Adrenal gland (tissue), 12 donors: ENCODE data around the gene MAN1C1. TPM values are rescaled to one million over a fixed set of nuclear protein-coding genes. Genes with fewer than 3 reads are reported as not detected.

Experiments
- DNase-seq, 7 donors: peaks; one replicate each; pipeline ENCODE4 v3.0.0-alpha.2; 2019 to 2020
- H3K27ac ChIP-seq, 5 donors: fragments of 200-600 bp; sonication (generic) in 4 of 5; 1 replicate in 3 of 5; 2 replicates in 2 of 5; pipeline versions ENCODE4 v1.5.1 to v1.8.0; 2016 to 2020; ENCODE audit warnings: mild to moderate bottlenecking in 1 of 5
- H3K27me3 ChIP-seq: fragments of 200-600 bp; 2 replicates; pipeline ENCODE4 v1.8.0; 2021
- H3K36me3 ChIP-seq, 2 donors: fragments of 200-600 bp; replicated peaks in 1 of 2; 1 replicate in 1 of 2; 2 replicates in 1 of 2; pipeline versions ENCODE4 v1.5.1 to v1.8.0; 2018 to 2022
- H3K4me1 ChIP-seq, 2 donors: fragments of 200-600 bp; replicated peaks in 1 of 2; 1 replicate in 1 of 2; 2 replicates in 1 of 2; pipeline versions ENCODE4 v1.5.1 to v1.8.0; 2018 to 2021
- H3K4me3 ChIP-seq, 4 donors: fragments of 200-600 bp; sonication (generic) in 3 of 4; one replicate each; pipeline ENCODE4 v1.5.1; 2016 to 2018
- H3K9me3 ChIP-seq, 3 donors: fragments of 200-600 bp; sonication (generic) in 1 of 3; replicated peaks in 1 of 3; 1 replicate in 2 of 3; 2 replicates in 1 of 3; pipeline versions ENCODE4 v1.5.1 to v1.8.0; 2016 to 2021
- CTCF ChIP-seq, 6 experiments: fragments of 450-650 bp in 4 of 6; fragments of 200-600 bp in 2 of 6; sonication (generic) in 1 of 6; IDR thresholded peaks; 1 replicate in 5 of 6; 2 replicates in 1 of 6; pipeline versions ENCODE4 v1.5.1 to v1.8.0; 2016 to 2021; ENCODE audit warnings: antibody characterized with exemption in 6 of 6, mild to moderate bottlenecking in 2 of 6, moderate library complexity in 1 of 6
- POLR2A ChIP-seq, 2 donors: fragments of 450-650 bp; IDR thresholded peaks; one replicate each; pipeline ENCODE4 v1.6.1; 2017; ENCODE audit warnings: antibody characterized with exemption in 2 of 2, mild to moderate bottlenecking in 2 of 2, moderate library complexity in 1 of 2
- WGBS, 4 donors: extraction: QIAGEN DNeasy Blood & Tissue Kit in 2 of 4; methylation state at CpG; one replicate each; pipeline versions ENCODE4 v1.1.5 to v1.1.7; 2013 to 2017; 5-methylcytosine and 5-hydroxymethylcytosine counted together
- intact Hi-C, 2 donors: fragments of 100-400 bp; cut with DNase I; formaldehyde crosslinking; loops; one replicate each; pipeline versions ENCODE4 v1.14.1 to v1.15.0; 2022 to 2023
- polyA plus RNA-seq, 3 donors: library from polyadenylated mRNA; stranded (reverse); fragments of 200-250 nt in 2 of 3; fragments of 350-450 nt in 1 of 3; fragmentation: Illumina TruSeq in 1 of 3; extraction: RNeasy Lipid Tissue Mini Kit (QIAGEN cat#74804) in 1 of 3; gene quantifications; one replicate each; pipeline ENCODE4 v1.2.3, GENCODE V29; 2013 to 2014
- total RNA-seq, 9 donors: library from RNA; depleted of rRNA in 4 of 9; stranded (reverse); fragments of >200 nt in 4 of 9; fragments of 120-200 nt in 1 of 9; fragmentation: NEBNext Ultra II Directional in 1 of 9; extraction: Animal tissue kit (Norgen Biotek cat#: 25700) in 1 of 9; gene quantifications; one replicate each; pipeline versions ENCODE4 v1.1.0 to v1.2.4, GENCODE V29; 2013 to 2023
- donor health status: healthy with polysubstance abuse.
- donor health status: Bipolar disorder and iron deficiency.
- donor health status: DM: yes; HTN: yes; CAD: no.
- donor health status: DM: no; HTN: no; CAD: no.
- donor health status: DM: no; HTN: no; CAD: no.
- donor health status: DM: yes; HTN: yes; CAD: no.

MAN1C1 gene
- total and polyA plus RNA-seq, 12 donors, result 2.7 to 58.7 (median 27.7) TPM

- Histone ChIP-seq H3K36me3 (peaks cover 0 to 63% of the 10 kb centered on the region in 2 donors), H3K4me1 (peaks cover 62 to 87% of the 10 kb centered on the region in 2 donors), H3K27ac (peak overlapping the region in 3 of 5 donors; percentile 47 to 85 (median 85)), H3K27me3 (no peaks in the 10 kb centered on the region), H3K9me3 (no peaks in the 10 kb centered on the region), H3K4me3 (no peak overlapping the region)
- TF ChIP-seq POLR2A (IDR thresholded peaks at IDR 0.05) (no peak), CTCF (IDR thresholded peaks at IDR 0.05) (no peak)
- WGBS, 4 donors, result 47 to 66% (median 57%) methylated on average over 6 of the region's 6 CpGs
- intact Hi-C loops, result no loop called here
- peak in 3 of 7 donors; percentile 21 to 61 (median 60) for DNase-seq
Measured at GRCh38 chr1:25832336-25833037, 215.9 kb downstream of the MAN1C1 start.

- WGBS, 4 donors, result 92 to 99% (median 95%) methylated on average over 5 of the region's 5 CpGs
- Histone ChIP-seq H3K9me3 (no peaks in the 10 kb centered on the region), H3K4me1 (peaks cover 58 to 82% of the 10 kb centered on the region in 2 donors), H3K4me3 (no peak overlapping the region), H3K27ac (peak overlapping the region in 2 of 5 donors; percentile 1 to 85), H3K36me3 (peaks cover 0 to 56% of the 10 kb centered on the region in 2 donors), H3K27me3 (no peaks in the 10 kb centered on the region)
- intact Hi-C loops, result no loop called here
- TF ChIP-seq POLR2A (IDR thresholded peaks at IDR 0.05) (no peak), CTCF (IDR thresholded peaks at IDR 0.05) (no peak)
- DNase-seq, result no peak
Measured at GRCh38 chr1:25833158-25833557, 216.6 kb downstream of the MAN1C1 start.

Other genes with a start within 250 kb of the MAN1C1 start
- 1 to 10 TPM in 4 of 9 donors, under 1 TPM in 1, not detected in 4; 0.61 to 4.0 (median 1.1) TPM for gene RHCE, start 196.0 kb upstream of the MAN1C1 start, total RNA-seq
- under 1 TPM in 2 of 3 donors, not detected in 1; 0.59 to 0.71 TPM for gene RHCE, start 196.0 kb upstream of the MAN1C1 start, polyA plus RNA-seq
- 10 to 100 TPM; 25.2 to 48.4 (median 30.7) TPM for gene MACO1, start 185.9 kb upstream of the MAN1C1 start, total RNA-seq
- 10 to 100 TPM; 15.1 to 45.4 (median 20.7) TPM for gene MACO1, start 185.9 kb upstream of the MAN1C1 start, polyA plus RNA-seq
- 10 to 100 TPM in 8 of 9 donors, 1 to 10 TPM in 1; 6.8 to 39.1 (median 28.0) TPM for gene LDLRAP1, start 73.2 kb upstream of the MAN1C1 start, total RNA-seq
- gene LDLRAP1, start 73.2 kb upstream of the MAN1C1 start, polyA plus RNA-seq, result 10 to 100 TPM; 19.0 to 25.6 (median 21.4) TPM
- gene SELENON, start 183.4 kb downstream of the MAN1C1 start, total RNA-seq, result 100 to 1,000 TPM in 1 of 9 donors, 10 to 100 TPM in 7, 1 to 10 TPM in 1; 8.7 to 105 (median 73.9) TPM
- gene SELENON, start 183.4 kb downstream of the MAN1C1 start, polyA plus RNA-seq, result 10 to 100 TPM; 35.6 to 75.9 (median 37.7) TPM
- gene MTFR1L, start 203.2 kb downstream of the MAN1C1 start, total RNA-seq, result 100 to 1,000 TPM; 116 to 285 (median 187) TPM
- 100 to 1,000 TPM; 157 to 298 (median 284) TPM for gene MTFR1L, start 203.2 kb downstream of the MAN1C1 start, polyA plus RNA-seq
- 1 to 10 TPM in 3 of 9 donors, under 1 TPM in 6; 0.24 to 3.4 (median 0.83) TPM for gene AUNIP, start 242.7 kb downstream of the MAN1C1 start, total RNA-seq
- 1 to 10 TPM in 1 of 3 donors, under 1 TPM in 2; 0.56 to 1.2 (median 0.74) TPM for gene AUNIP, start 242.7 kb downstream of the MAN1C1 start, polyA plus RNA-seq